ENCODE data around the gene SESTD1. TPM values are rescaled to one million over a fixed set of nuclear protein-coding genes. Genes with fewer than 3 reads are reported as not detected.
"Not testable (repeated sequence)": the region's sequence is repeated elsewhere in the genome, so short reads cannot be mapped to it uniquely, and the experiment has no call there.

The SESTD1 gene
- total RNA-seq, 1 experiment from 2014 or later, result 26.9 TPM

DNA sequence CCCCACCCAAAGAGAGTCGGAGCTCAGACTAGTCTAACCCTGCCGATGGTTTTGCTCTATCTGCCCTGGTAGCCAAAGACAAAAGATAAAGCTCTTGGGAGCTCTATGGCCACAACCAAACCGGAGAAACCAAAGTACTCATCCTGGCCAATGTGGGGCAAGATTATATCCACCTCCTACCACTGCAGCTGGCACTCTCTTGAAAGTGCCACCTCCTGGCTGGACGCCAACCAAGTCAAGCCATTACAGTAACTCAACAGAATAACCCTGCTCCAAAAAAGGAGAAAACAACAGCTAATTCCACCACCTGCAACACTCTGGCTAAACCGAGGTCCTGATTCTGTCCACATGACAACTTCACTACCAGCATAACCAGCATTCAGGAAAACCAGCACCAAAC lies 57.6 kb downstream of the SESTD1 start:
- ChIA-PET POLR2A (ENCODE audit: low non-redundant PET) (no interaction called here), CTCF (no interaction called here)
- H3K27me3 ChIP-seq (replicated peaks; ENCODE audit: insufficient read depth, low read depth, low read length, poor library complexity), result no peaks in the 10 kb centered on the region
- DNase-seq (ENCODE audit: low spot score), result no peak
- intact Hi-C loops (cut with micrococcal nuclease; ENCODE audit: unreplicated experiment), result no loop called here
- H3K9me3 ChIP-seq (ENCODE audit: low read depth, low read length, poor library complexity, severe bottlenecking), result no peaks in the 10 kb centered on the region
- no TSS peak for BruUV-seq (replicated peaks)
- no peak overlapping the region for H3K4me3 ChIP-seq (ENCODE audit: low read depth, low read length, poor library complexity, severe bottlenecking)
- H3K4me1 ChIP-seq (ENCODE audit: insufficient read depth, low read length, poor library complexity, severe bottlenecking), result no peaks in the 10 kb centered on the region
- no peaks in the 10 kb centered on the region for H3K36me3 ChIP-seq (ENCODE audit: insufficient read depth, low read length, poor library complexity, severe bottlenecking)
- no peak for TF ChIP-seq EZH2 (IDR thresholded peaks at IDR 0.05; ENCODE audit: borderline replicate concordance, low read depth, low read length, poor library complexity, severe bottlenecking)
- TF ChIP-seq, protein P1, sequence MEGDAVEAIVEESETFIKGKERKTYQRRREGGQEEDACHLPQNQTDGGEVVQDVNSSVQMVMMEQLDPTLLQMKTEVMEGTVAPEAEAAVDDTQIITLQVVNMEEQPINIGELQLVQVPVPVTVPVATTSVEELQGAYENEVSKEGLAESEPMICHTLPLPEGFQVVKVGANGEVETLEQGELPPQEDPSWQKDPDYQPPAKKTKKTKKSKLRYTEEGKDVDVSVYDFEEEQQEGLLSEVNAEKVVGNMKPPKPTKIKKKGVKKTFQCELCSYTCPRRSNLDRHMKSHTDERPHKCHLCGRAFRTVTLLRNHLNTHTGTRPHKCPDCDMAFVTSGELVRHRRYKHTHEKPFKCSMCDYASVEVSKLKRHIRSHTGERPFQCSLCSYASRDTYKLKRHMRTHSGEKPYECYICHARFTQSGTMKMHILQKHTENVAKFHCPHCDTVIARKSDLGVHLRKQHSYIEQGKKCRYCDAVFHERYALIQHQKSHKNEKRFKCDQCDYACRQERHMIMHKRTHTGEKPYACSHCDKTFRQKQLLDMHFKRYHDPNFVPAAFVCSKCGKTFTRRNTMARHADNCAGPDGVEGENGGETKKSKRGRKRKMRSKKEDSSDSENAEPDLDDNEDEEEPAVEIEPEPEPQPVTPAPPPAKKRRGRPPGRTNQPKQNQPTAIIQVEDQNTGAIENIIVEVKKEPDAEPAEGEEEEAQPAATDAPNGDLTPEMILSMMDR (conservative IDR thresholded peaks at IDR 0.05; ENCODE audit: low read depth, low read length), result no peak
- H3K27ac ChIP-seq (ENCODE audit: low read depth, low read length, poor library complexity, severe bottlenecking), result no peak overlapping the region

DNA sequence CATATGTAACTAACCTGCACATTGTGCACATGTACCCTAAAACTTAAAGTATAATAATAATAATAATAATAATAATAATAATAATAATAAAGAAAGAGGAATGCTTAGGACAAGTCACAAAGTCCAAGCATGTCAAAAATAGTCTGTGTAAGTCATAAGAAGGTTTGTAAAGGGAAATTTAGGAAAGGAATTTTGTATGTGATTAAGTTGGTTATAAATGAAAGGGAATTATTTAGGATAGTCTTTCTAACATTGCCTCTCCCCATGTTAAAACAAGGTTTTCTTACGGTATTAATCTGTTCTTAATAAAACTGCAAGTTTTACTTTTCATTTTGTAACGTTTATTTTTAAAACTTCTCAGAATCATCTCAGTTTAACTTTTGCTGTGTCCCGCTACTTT lies 62.8 kb downstream of the SESTD1 start:
- no peaks in the 10 kb centered on the region for H3K4me1 ChIP-seq (ENCODE audit: insufficient read depth, low read length, poor library complexity, severe bottlenecking)
- H3K36me3 ChIP-seq (ENCODE audit: insufficient read depth, low read length, poor library complexity, severe bottlenecking), result no peaks in the 10 kb centered on the region
- BruUV-seq (replicated peaks), result no TSS peak
- no peak overlapping the region for H3K4me3 ChIP-seq (ENCODE audit: low read depth, low read length, poor library complexity, severe bottlenecking)
- ChIA-PET CTCF (no interaction called here), POLR2A (ENCODE audit: low non-redundant PET) (no interaction called here)
- TF ChIP-seq, protein P1 (conservative IDR thresholded peaks at IDR 0.05; ENCODE audit: low read depth, low read length), result no peak
- TF ChIP-seq EZH2 (IDR thresholded peaks at IDR 0.05; ENCODE audit: borderline replicate concordance, low read depth, low read length, poor library complexity, severe bottlenecking), result no peak
- H3K27me3 ChIP-seq (replicated peaks; ENCODE audit: insufficient read depth, low read depth, low read length, poor library complexity), result no peaks in the 10 kb centered on the region
- DNase-seq (ENCODE audit: low spot score), result peak; percentile 10
- intact Hi-C loops (cut with micrococcal nuclease; ENCODE audit: unreplicated experiment), result no loop called here
- no peaks in the 10 kb centered on the region for H3K9me3 ChIP-seq (ENCODE audit: low read depth, low read length, poor library complexity, severe bottlenecking)
- H3K27ac ChIP-seq (ENCODE audit: low read depth, low read length, poor library complexity, severe bottlenecking), result no peak overlapping the region

DNA sequence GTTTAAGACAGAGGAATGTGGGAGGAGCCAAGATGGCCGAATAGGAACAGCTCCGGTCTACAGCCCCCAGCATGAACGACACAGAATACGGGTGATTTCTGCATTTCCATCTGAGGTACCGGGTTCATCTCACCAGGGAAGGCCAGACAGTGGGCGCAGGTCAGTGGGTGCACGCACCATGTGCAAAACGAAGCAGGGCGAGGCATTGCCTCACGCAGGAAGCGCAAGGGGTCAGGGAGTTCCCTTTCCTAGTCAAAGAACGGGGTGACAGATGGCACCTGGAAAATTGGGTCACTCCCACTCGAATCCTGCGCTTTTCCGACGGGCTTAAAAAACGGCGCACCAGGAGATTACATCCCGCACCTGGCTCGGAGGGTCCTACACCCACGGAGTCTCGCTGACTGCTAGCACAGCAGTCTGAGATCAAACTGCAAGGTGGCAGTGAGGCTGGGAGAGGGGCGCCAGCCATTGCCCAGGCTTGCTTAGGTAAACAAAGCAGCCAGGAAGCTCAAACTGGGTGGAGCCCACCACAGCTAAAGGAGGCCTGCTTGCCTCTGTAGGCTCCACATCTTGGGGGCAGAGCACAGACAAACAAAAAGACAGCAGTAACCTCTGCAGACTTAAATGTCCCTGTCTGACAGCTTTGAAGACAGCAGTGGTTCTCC lies 68.6 kb downstream of the SESTD1 start:
- H3K36me3 ChIP-seq (ENCODE audit: insufficient read depth, low read length, poor library complexity, severe bottlenecking); DNase-seq (ENCODE audit: low spot score); CTCF ChIA-PET; H3K4me3 ChIP-seq (ENCODE audit: low read depth, low read length, poor library complexity, severe bottlenecking); intact Hi-C loops (cut with micrococcal nuclease; ENCODE audit: unreplicated experiment); BruUV-seq (replicated peaks); H3K27me3 ChIP-seq (replicated peaks; ENCODE audit: insufficient read depth, low read depth, low read length, poor library complexity); H3K27ac ChIP-seq (ENCODE audit: low read depth, low read length, poor library complexity, severe bottlenecking); H3K4me1 ChIP-seq (ENCODE audit: insufficient read depth, low read length, poor library complexity, severe bottlenecking); H3K9me3 ChIP-seq (ENCODE audit: low read depth, low read length, poor library complexity, severe bottlenecking); POLR2A ChIA-PET (ENCODE audit: low non-redundant PET): not testable (repeated sequence)

DNA sequence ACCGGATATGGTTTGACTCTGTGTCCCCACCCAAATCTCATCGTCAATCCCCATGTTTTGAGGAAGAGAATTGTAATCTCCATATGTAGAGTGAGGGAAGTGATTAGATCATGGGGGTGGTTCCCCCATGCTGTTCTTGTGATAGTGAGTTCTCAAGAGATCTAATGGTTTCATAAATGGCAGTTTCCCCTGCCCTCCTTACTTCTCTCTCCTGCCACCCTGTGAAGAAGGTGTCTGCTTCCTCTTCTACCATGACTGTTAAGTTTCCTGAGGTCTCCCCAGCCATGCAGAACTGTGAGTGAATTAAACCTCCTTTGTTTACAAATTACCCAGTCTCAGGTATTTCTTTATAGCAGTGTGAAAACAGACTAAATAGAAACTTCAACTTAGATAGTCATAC lies 69.5 kb downstream of the SESTD1 start:
- BruUV-seq (replicated peaks), result no TSS peak
- intact Hi-C loops (cut with micrococcal nuclease; ENCODE audit: unreplicated experiment), result no loop called here

More for the DNA sequence above, 69.5 kb downstream of the SESTD1 start:
- no peak for DNase-seq (ENCODE audit: low spot score)
- H3K27ac ChIP-seq (ENCODE audit: low read depth, low read length, poor library complexity, severe bottlenecking), result no peak overlapping the region
- H3K4me1 ChIP-seq (ENCODE audit: insufficient read depth, low read length, poor library complexity, severe bottlenecking), result no peaks in the 10 kb centered on the region
- CTCF ChIA-PET, result no interaction called here
- H3K9me3 ChIP-seq (ENCODE audit: low read depth, low read length, poor library complexity, severe bottlenecking), result peaks cover 1% of the 10 kb centered on the region
- H3K36me3 ChIP-seq (ENCODE audit: insufficient read depth, low read length, poor library complexity, severe bottlenecking), result no peaks in the 10 kb centered on the region
- H3K27me3 ChIP-seq (replicated peaks; ENCODE audit: insufficient read depth, low read depth, low read length, poor library complexity), result no peaks in the 10 kb centered on the region
- TF ChIP-seq EZH2 (IDR thresholded peaks at IDR 0.05; ENCODE audit: borderline replicate concordance, low read depth, low read length, poor library complexity, severe bottlenecking), result no peak
- TF ChIP-seq, protein P1 (conservative IDR thresholded peaks at IDR 0.05; ENCODE audit: low read depth, low read length), result no peak
- no peak overlapping the region for H3K4me3 ChIP-seq (ENCODE audit: low read depth, low read length, poor library complexity, severe bottlenecking)
- POLR2A ChIA-PET (ENCODE audit: low non-redundant PET), result no interaction called here

Data from A673 (cell line).